Keratinocyte (primary cell): ENCODE data around the gene IRF7. TPM values are rescaled to one million over a fixed set of nuclear protein-coding genes. Genes with fewer than 3 reads are reported as not detected.

ENCODE experiments used
- DNase-seq: peaks from one replicate; pipeline ENCODE4 v3.0.0-alpha.2; 2011; ENCODE audit warnings: low read depth, missing footprints, low spot score
- FAIRE-seq: peaks from 2 replicates; lab custom pipeline; 2011; peaks lifted over from hg19 to GRCh38; lab: Jason Lieb, UNC
- H2AFZ ChIP-seq: 2 replicates; pipeline ENCODE4 v1.6.0; 2012; ENCODE audit warnings: low read length, control low read depth, inconsistent platforms; ENCODE audit not compliant: control insufficient read depth
- H3K27ac ChIP-seq: 2 replicates; pipeline ENCODE4 v1.5.1; 2011; ENCODE audit warnings: low read length; ENCODE audit not compliant: control insufficient read depth, insufficient read depth
- H3K27me3 ChIP-seq: 3 replicates; pipeline ENCODE4 v1.6.0; 2011; ENCODE audit warnings: low read length; ENCODE audit not compliant: control insufficient read depth, insufficient read depth; ENCODE audit errors: extremely low read depth
- H3K36me3 ChIP-seq, 2 experiments: 2 replicates in 1 of 2; 3 replicates in 1 of 2; pipeline ENCODE4 v1.5.1; 2011; ENCODE audit warnings: low read length in 2 of 2, mild to moderate bottlenecking in 1 of 2; ENCODE audit not compliant: control insufficient read depth in 2 of 2, insufficient read depth in 2 of 2; ENCODE audit errors: extremely low read depth in 1 of 2
- H3K4me1 ChIP-seq: 3 replicates; pipeline ENCODE4 v1.5.1; 2011; ENCODE audit warnings: low read length; ENCODE audit not compliant: control insufficient read depth, insufficient read depth; ENCODE audit errors: extremely low read depth
- H3K4me2 ChIP-seq: 3 replicates; pipeline ENCODE4 v1.6.0; 2011; ENCODE audit warnings: low read depth, low read length; ENCODE audit not compliant: control insufficient read depth, insufficient read depth; ENCODE audit errors: extremely low read depth
- H3K4me3 ChIP-seq, 3 experiments: fragments of 200-600 bp in 1 of 3; sonication (generic) in 1 of 3; 2 replicates in 2 of 3; 3 replicates in 1 of 3; pipeline ENCODE4 v1.5.1; 2011 to 2016; ENCODE audit warnings: low read length in 3 of 3, mild to moderate bottlenecking in 3 of 3, control low read depth in 2 of 3, inconsistent platforms in 1 of 3, low read depth in 1 of 3, mixed read lengths in 1 of 3, mixed run types in 1 of 3, moderate library complexity in 1 of 3; ENCODE audit not compliant: control insufficient read depth in 2 of 3, insufficient read depth in 2 of 3; ENCODE audit errors: extremely low read depth in 1 of 3
- H3K79me2 ChIP-seq: 2 replicates; pipeline ENCODE4 v1.6.0; 2012; ENCODE audit warnings: low read length; ENCODE audit not compliant: control insufficient read depth, insufficient read depth
- H3K9ac ChIP-seq: 3 replicates; pipeline ENCODE4 v1.6.0; 2011; ENCODE audit warnings: low read length; ENCODE audit not compliant: control insufficient read depth, insufficient read depth; ENCODE audit errors: extremely low read depth
- H3K9me1 ChIP-seq: 3 replicates; pipeline ENCODE4 v1.6.0; 2011; ENCODE audit warnings: low read length; ENCODE audit not compliant: control insufficient read depth, insufficient read depth; ENCODE audit errors: extremely low read depth
- H3K9me3 ChIP-seq: 2 replicates; pipeline ENCODE4 v1.5.1; 2012; ENCODE audit warnings: low read depth, low read length; ENCODE audit not compliant: control insufficient read depth
- H4K20me1 ChIP-seq: 3 replicates; pipeline ENCODE4 v1.6.0; 2011; ENCODE audit warnings: low read length; ENCODE audit not compliant: control insufficient read depth, insufficient read depth; ENCODE audit errors: extremely low read depth
- CTCF ChIP-seq, 3 experiments: IDR thresholded peaks in 1 of 3; conservative IDR thresholded peaks in 1 of 3; optimal IDR thresholded peaks in 1 of 3; 2 replicates in 2 of 3; 3 replicates in 1 of 3; pipeline versions ENCODE3 to v1.5.1; 2011; ENCODE audit warnings: low read length in 3 of 3, mild to moderate bottlenecking in 3 of 3, moderate library complexity in 2 of 3, control low read depth in 1 of 3, inconsistent platforms in 1 of 3; ENCODE audit not compliant: insufficient read depth in 2 of 3; ENCODE audit errors: extremely low read depth in 1 of 3
- EZH2 ChIP-seq: IDR thresholded peaks from one replicate; pipeline ENCODE4 v1.6.1; 2012; ENCODE audit warnings: inconsistent platforms, mild to moderate bottlenecking, low read length, moderate library complexity
- dilution Hi-C: fragments of 300-500 bp; cut with MboI; formaldehyde crosslinking; loops from one replicate; pipeline ENCODE4 v1.7.0; 2020; ENCODE audit warnings: low sequenced_read_pairs; ENCODE audit not compliant: extremely low pct_ligation_motif_present
- polyA plus RNA-seq, 5 experiments: library from polyadenylated mRNA; depleted of rRNA in 3 of 5; stranded (reverse) in 3 of 5; stranded (forward) in 1 of 5; unstranded in 1 of 5; fragments of >200 nt; gene quantifications; 1 replicate in 1 of 5; 2 replicates in 3 of 5; 3 replicates in 1 of 5; pipeline versions ENCODE4 v1.2.1 to v1.2.3, GENCODE V29; 2011 to 2012; ENCODE audit warnings: missing spikeins in 2 of 5, low read depth in 1 of 5, low replicate concordance in 1 of 5

The IRF7 gene
- polyA plus RNA-seq, 1 donor (not counting 4 experiments of a cell fraction or from before 2014, with no cell fraction given): 7.1 TPM

DNA sequence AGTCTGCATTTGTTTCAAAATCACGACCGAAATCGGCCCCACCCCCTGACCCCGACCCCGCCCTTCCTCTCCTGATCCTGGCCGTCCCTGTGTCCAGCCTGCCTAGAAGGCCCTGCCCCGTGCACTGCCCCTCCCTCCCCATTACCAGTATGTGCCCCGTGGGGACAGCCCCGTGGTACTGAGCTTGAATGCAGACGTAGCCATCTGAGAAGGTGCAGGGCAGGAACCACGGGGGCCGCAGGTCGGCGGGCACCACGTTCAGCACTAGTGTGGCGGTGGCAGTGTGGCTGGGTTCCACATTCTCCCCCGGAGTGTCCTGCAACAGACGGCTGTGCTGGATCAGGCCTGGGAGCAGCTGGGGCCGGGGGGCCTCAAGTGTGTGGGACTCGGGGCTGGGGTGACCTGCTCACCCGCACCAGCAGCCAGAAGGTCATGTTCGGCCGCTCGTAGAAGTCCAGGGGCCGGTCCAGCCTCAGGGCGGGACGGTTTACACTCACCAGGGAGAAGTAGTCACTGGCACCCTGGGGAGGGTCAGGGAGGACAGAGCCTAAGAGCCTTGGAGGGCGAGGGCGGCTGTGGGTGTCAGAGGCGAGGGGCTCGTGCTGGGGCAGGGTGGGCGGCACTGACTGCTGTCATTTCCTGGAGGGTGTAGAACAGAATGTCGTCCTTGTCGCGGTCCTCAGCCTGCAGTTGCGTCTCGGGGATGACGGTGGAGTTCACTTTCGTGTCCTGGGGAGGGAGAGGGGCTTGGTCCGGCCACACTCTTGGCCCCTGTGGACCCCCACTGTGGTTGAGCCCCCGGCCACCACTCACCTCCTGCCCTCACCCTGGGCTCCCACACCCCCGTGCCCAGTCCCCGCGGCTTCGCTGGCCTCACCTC lies 5.4 kb upstream of the IRF7 start:
- H4K20me1 ChIP-seq: no peaks in the 10 kb centered on the region
- H3K4me2 ChIP-seq: no peak overlapping the region
- no peaks in the 10 kb centered on the region for H3K9me1 ChIP-seq
- TF ChIP-seq EZH2: no peak
- no peak for TF ChIP-seq CTCF (optimal IDR thresholded peaks at IDR 0.05 in 1 of 3, IDR thresholded peaks at IDR 0.05 in 1 of 3, conservative IDR thresholded peaks at IDR 0.05 in 1 of 3; ENCODE audit: extremely low read depth in 1 of 3, insufficient read depth in 2 of 3, low read length in 3 of 3)
- H2AFZ ChIP-seq: no peak overlapping the region
- H3K4me3 ChIP-seq: no peak overlapping the region
- no peaks in the 10 kb centered on the region for H3K79me2 ChIP-seq
- FAIRE-seq (no peak), DNase-seq (no peak)
- dilution Hi-C loops: no loop called here
- no peak overlapping the region for H3K9ac ChIP-seq
- no peaks in the 10 kb centered on the region for H3K9me3 ChIP-seq
- no peaks in the 10 kb centered on the region for H3K27me3 ChIP-seq
- no peak overlapping the region for H3K27ac ChIP-seq
- no peaks in the 10 kb centered on the region for H3K36me3 ChIP-seq
- H3K4me1 ChIP-seq: no peaks in the 10 kb centered on the region

GRCh38 chr11:620201-620600 lies 4.5 kb upstream of the IRF7 start:
- no peak for FAIRE-seq
- Histone ChIP-seq H3K79me2 (peaks cover 2% of the 10 kb centered on the region), H2AFZ (no peak overlapping the region), H4K20me1 (no peaks in the 10 kb centered on the region), H3K9me3 (no peaks in the 10 kb centered on the region), H3K9me1 (no peaks in the 10 kb centered on the region), H3K4me2 (no peak overlapping the region), H3K27me3 (no peaks in the 10 kb centered on the region), H3K9ac (no peak overlapping the region), H3K36me3 (no peaks in the 10 kb centered on the region), H3K4me1 (no peaks in the 10 kb centered on the region), H3K4me3 (no peak overlapping the region), H3K27ac (no peak overlapping the region)
- dilution Hi-C loops: no loop called here
- DNase-seq: no peak
- TF ChIP-seq EZH2 (no peak), CTCF (optimal IDR thresholded peaks at IDR 0.05 in 1 of 3, IDR thresholded peaks at IDR 0.05 in 1 of 3, conservative IDR thresholded peaks at IDR 0.05 in 1 of 3; ENCODE audit: extremely low read depth in 1 of 3, insufficient read depth in 2 of 3, low read length in 3 of 3) (no peak)
